LNCaP clone FGC (cell line): ENCODE data around the gene HTR3C.
A peak's percentile ranks its signal among the peaks of the same experiment; 100 is the strongest.
"Not testable (repeated sequence)": the region's sequence is repeated elsewhere in the genome, so short reads cannot be mapped to it uniquely, and the experiment has no call there.

Experiments
- DNase-seq: peaks from one replicate; pipeline ENCODE4 v3.0.0-alpha.2; 2011; ENCODE audit warnings: low read depth
- H3K4me3 ChIP-seq: 2 replicates; pipeline ENCODE4 v1.5.1; 2011; ENCODE audit warnings: mild to moderate bottlenecking, low read depth, low read length, control low read depth
- CTCF ChIP-seq: IDR thresholded peaks from 2 replicates; pipeline ENCODE4 v1.5.1; 2012; ENCODE audit warnings: mild to moderate bottlenecking; ENCODE audit not compliant: control insufficient read depth, insufficient read depth; ENCODE audit errors: extremely low read depth

HTR3C gene

GRCh38 chr3:184017672-184018423, 35.0 kb upstream of the HTR3C start, which contains the start of gene ABCC5:
Gene ABCC5, minus strand, starts transcription at chr3:184017884. Its CDS starts 3,492 bp downstream, at chr3:184014392.
- DNase-seq, result peak; percentile 69
- TF ChIP-seq CTCF, result no peak
- peak within 1 kb of the TSS; percentile 88 for H3K4me3 ChIP-seq

GRCh38 chr3:184018424-184018973, 34.3 kb upstream of the HTR3C start:
- no peak for DNase-seq
- peak overlapping the region; percentile 88 for H3K4me3 ChIP-seq
- TF ChIP-seq CTCF, result no peak

GRCh38 chr3:184022323-184022722, 30.5 kb upstream of the HTR3C start:
- no peak for DNase-seq
- no peak overlapping the region for H3K4me3 ChIP-seq
- no peak for TF ChIP-seq CTCF

GRCh38 chr3:184025256-184025655, 27.6 kb upstream of the HTR3C start:
- H3K4me3 ChIP-seq, DNase-seq: not testable (repeated sequence)

- not testable (repeated sequence) for DNase-seq, H3K4me3 ChIP-seq
Measured at GRCh38 chr3:184028275-184028890, 24.5 kb upstream of the HTR3C start.

- H3K4me3 ChIP-seq, result no peak overlapping the region
- no peak for TF ChIP-seq CTCF
- DNase-seq, result no peak
Measured at GRCh38 chr3:184029443-184029842, 23.4 kb upstream of the HTR3C start.

- TF ChIP-seq CTCF, result no peak
- H3K4me3 ChIP-seq, result no peak overlapping the region
- no peak for DNase-seq
Measured at GRCh38 chr3:184030536-184030935, 22.3 kb upstream of the HTR3C start.

GRCh38 chr3:184031187-184031792, 21.6 kb upstream of the HTR3C start, which contains the start of gene HTR3D:
Gene HTR3D, plus strand, starts transcription at chr3:184031742. Its CDS starts 0 bp downstream, at chr3:184031742.
- H3K4me3 ChIP-seq, result no peak within 1 kb of the TSS
- DNase-seq, result no peak
- no peak for TF ChIP-seq CTCF
